Umbilical cord (tissue), 2 donors: ENCODE results near the gene REEP3. TPM values are rescaled to one million over a fixed set of nuclear protein-coding genes. Genes with fewer than 3 reads are reported as not detected.
A peak's percentile ranks its signal among the peaks of the same experiment; 100 is the strongest.
"Not testable (repeated sequence)": the region's sequence is repeated elsewhere in the genome, so short reads cannot be mapped to it uniquely, and the experiment has no call there.

Source experiments
- DNase-seq: peaks from one replicate; pipeline ENCODE4 v3.0.0-alpha.2; 2015; ENCODE audit warnings: low spot score
- total RNA-seq: library from RNA; depleted of rRNA; stranded (reverse); fragments of >200 nt; gene quantifications from one replicate; pipeline ENCODE4 v1.2.3, GENCODE V29; 2014; ENCODE audit warnings: low replicate concordance; ENCODE audit not compliant: insufficient read depth

REEP3 gene
- total RNA-seq, 1 donor from 2014 or later: 81.9 TPM

DNA sequence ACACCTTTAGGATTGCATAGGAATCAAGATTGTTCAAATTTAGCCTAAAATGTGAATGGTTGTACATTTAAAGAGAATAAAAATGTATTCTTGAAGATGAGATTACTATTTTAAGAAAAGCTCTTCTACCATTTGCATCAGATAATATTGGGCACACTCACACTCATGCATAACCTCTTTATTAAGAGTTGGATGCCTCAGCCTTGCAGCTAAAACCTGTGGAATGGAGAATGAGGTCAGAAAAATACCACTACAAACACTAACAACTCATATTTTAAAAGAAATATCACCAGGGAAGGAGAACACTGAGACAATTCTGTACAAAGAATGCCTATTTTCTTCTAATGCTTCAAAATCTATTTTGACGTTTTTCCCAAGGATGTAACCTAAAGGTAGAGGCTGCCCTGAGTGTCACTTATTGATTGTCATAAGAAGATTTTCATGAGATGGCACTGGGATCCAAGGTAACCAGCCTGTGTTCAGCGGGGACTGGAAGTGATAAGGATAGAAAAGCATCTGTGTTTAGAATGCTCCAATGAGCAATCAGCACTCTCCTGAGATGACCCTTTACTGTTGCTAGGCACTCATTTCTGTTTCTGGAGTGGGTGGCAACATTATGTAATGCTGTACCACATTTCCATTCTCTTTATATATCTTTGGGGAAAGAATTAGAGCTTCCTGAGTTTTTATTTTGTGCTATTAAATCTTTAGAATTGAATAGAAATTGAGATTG, 26.6 kb downstream of the REEP3 start:
- DNase-seq: no peak

DNA sequence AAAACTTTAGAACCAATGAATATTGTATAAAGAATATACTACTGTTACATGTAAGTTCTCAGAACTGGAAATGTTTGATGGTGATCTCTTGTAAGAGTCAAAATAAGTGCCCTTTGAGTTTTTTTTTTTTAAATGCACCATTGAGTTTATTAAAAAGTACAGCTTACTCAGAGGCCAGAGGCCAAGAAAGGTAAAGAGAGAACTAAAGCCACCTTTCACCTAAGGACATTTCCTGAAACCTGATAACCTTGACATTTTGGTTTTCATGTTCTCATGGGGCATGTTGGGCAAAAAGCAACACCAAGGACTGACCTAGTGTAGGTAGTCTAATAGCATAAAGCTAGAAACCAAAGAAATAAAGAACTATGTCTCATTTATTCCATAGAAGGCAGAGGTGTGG, 27.7 kb downstream of the REEP3 start:
- DNase-seq: no peak

DNA sequence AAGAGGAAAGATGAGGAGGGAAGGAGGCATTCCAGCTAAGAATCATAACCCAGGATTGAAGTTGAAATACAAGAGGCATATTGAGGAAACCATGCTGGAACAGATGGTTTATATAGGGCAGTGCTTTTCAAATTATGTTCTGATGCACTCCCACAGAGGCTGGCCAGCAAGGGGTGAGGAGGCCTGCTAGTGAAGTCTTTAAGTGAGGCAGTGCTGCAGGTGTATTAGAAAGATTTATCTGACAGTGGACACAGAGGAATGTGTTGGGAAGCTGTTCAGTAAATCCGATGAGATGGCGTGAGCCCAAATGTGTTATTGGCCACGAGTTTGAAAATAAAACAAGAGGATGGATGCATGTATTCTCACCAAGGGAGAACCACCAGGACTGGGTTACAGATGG, 28.6 kb downstream of the REEP3 start:
- no peak for DNase-seq

DNA sequence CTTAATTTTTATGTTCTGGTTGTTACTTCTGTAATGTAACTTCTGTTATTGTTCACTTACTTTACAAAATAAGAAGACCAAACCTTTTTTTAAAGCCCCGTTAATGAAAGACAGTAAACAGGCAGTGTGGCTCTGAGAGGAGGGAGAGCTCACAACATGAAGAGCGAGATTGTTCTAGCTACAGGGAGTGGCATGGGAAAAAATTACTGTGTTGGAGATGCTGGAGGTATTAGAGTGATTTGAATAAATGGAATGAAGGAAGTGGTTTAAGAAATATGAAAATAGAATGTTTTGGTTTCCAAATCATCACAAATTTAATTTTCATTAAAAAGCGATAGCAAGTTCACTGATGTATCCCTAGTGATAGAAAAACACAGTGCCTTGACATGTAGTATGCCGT, 31.8 kb downstream of the REEP3 start:
- DNase-seq: no peak

DNA sequence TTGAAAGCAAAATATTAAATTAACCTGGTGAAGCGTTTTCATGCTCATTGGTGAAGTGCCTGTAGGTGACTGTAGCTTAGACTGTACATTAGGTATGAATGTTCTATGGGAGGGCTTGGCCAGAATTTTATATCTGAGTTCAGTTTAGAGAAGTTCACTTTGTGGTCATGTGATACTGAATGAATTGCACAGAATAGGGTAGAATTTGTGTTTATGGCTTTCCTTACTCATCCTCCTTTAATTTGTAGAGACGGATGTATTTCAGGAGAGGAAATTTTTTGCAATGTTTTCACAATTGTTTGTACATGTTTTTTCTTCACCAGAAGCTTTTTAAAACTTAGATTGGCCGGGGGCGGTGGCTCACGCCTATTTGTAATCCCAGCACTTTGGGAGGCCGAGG, 32.3 kb downstream of the REEP3 start:
- DNase-seq: no peak

DNA sequence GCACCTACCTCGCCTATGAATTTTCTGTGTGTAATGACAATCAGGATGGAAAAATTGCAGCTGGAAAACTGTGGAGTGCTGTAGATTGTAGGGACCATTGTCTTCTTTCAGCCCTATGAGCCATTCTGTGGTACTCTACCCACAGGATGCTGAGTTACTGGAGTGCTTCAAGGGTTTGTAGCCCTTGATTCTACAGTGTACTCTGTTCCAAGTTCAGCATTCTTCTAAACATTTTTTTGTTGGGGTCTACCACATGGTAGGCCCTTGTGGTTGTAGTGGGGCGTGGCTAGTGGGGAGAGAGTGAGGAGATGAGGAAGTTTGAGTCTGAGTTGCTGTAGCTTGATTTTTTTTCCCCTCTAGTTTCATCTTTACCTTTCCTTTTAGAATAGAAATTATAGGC, 33.5 kb downstream of the REEP3 start:
- no peak for DNase-seq

DNA sequence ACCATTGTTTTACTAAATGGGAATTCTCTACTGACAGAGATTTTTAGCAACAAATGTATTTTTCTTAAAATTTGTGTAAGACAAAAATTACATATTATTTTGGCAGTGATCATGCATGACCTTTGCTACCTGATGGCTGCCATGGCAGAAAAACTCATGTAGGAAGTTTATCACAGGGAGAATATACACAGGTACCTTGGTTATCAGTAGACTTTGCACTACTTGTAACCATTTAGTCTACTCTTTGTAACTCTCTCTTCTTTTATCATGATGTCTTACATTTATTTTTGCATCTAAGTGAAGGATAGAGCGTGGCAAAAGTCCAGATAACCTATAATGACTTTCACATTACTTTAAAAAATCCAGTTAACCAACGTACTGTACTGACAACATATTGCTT, 34.1 kb downstream of the REEP3 start:
- no peak for DNase-seq

DNA sequence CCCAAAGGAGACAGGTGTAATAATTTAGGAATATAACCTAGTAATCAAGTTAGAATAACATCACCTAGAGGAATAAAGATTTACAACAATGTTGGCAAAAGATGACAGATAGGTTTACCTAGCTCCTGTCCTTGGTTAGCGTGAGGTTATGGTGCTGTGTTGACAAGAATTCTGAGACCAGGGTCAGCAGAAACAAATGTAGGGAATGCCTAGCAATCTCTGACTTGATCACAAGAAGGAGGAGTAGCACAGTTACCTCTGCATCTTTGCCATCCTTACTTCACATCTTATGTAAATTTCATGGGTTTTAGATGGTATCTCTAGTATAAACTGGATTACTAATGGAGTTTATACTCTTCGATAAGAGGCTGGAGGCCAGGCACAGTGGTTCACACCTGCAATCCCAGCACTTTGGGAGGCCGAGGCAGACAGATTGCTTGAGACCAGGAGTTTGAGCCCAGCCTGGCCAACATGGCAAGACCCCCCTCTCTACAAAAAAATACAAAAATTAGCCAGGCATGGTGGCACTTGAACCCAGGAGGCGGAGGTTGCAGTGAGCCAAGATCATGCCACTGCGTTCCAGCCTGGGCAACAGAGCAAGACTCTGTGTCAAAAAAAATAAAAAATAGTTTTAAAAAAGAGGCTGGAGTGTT, 37.1 kb downstream of the REEP3 start:
- DNase-seq: no peak

DNA sequence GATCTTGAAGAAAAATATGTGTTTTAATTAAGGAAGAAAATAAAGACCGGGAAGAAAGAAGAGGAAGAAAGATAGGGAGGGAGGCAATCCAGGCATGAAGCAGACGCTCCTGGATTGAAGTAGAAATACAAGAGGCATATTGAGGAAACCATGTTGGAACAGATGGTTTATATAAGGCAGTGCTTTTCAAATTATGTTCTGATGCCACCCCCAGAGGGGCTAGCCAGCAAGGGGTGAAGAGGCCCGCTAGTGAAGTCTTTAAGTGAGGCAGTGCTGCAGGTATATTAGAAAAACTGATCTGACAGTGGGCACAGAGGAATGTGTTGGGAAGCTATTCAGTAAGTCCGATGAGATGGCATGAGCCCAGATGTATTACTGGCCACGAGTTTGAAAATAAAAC, 40.1 kb downstream of the REEP3 start:
- DNase-seq: no peak

DNA sequence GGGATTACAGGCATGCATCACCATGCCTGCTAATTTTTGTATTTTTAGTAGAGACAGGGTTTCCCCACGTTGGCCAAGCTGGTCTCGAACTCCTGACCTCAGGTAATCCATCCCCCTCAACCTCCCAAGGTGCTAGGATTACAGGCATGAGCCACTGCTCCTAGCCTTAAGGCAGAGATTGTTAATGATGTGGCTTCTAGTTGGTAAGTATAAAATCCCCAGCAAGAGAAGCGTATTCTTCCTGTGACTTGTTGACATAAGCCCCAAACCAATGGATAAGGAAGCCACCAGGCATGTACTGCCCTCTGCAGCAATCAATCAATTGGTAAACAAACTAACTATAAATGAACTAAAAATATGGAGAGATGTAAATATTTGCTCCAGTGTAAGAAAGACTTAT, 41.2 kb downstream of the REEP3 start:
- no peak for DNase-seq

DNA sequence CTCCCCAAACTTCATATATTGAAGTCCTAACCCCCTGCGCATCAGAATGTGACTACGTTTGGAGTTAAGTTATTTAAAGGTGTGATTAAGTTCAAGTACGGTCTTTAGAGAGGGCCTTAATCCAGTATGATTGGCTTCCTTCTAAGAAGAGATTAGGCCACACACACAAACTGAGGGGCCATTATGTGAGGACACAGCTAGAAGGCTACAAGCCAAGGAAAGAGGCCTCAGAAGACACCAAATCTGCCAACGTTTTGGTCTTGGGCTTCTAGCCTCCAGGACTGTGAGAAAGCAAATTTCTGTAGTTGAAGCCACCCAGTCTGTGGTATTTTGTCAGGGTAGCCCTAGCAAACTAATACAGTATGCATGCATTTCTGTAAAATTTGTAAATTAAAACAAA, 41.7 kb downstream of the REEP3 start:
- DNase-seq: no peak

DNA sequence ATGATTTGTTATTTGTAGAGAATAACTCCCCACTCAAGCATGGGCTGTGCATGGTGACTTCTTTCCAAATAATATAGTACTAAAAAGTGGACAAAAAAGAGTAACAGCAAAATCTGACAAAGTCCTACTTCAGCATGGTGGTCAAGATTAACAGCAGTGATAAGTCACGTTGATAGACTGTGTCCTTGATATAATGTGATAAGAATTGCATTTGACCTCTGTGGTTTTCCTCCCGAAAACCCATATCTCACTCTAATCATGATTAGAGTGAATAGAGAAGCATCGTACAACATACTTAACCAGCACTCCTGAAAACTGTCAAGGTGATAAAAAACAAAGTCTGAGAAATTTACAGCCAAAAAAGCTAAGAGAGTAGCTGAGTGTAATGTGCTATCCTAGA, 42.4 kb downstream of the REEP3 start:
- DNase-seq: no peak

DNA sequence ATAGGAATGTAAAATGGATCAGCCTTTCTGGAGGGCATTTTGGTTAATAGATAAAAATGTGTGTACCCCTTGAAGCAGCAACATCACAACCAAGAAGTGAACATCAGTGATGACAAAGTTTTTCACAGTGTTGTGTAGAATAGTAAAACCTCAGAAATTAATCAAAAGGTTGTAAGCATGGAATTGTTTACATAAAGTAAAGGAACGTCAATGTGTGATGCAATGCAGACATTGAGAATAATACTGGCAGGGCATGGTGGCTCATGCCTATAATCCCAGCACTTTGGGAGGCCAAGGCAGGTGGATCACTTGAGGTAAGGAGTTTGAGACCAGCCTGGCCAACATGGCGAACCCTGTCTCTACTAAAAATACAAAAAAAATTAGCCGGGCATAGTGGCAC, 43.5 kb downstream of the REEP3 start:
- DNase-seq: not testable (repeated sequence)

DNA sequence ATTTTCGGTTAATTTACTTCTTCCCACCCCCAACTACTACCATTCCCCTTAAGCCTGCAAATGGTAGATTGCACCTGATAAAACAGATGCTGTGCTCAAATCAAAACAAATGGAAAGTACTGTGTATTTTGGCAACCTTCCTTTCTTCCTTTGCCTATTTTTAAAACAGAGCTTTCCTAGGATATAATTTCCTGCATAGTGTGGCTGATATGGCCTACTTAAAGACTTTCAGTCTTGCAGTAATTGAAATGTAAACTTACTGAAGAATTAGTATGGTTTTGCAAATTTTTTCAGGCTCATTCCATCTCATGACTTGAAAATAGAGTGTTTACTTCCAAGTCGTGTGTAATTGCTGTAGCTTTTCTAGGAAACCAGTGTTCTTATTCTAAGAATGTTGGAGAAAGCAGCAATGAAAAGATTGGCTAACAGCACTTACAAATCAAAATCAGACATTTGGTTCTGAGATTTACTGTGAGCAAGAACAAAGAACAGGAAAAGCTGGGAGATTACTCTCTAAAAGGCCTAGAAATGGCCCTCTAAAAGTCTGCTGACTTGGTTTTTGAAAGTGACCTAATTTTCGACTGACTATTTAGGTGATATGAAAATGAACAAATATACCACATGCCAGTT, 52.0 kb downstream of the REEP3 start:
- peak; percentile 81 for DNase-seq

DNA sequence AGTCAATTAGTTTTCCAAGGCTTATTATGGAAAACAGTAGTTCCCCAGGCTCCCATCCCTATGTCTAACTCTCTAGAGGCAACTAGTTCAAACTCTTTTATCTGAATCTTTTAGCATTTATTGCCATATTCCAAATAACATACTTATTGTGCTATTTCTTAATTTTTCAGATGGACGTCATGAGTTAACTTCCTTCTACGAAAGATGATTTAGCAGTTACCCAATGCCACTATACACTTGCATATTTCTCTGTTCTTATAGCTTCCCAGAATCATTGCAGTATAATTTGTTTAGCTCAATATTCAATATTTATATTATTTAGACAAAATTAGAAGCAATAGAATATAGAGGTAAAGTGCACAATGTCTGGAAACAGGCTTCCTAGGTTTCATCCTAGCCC, 52.8 kb downstream of the REEP3 start:
- no peak for DNase-seq

DNA sequence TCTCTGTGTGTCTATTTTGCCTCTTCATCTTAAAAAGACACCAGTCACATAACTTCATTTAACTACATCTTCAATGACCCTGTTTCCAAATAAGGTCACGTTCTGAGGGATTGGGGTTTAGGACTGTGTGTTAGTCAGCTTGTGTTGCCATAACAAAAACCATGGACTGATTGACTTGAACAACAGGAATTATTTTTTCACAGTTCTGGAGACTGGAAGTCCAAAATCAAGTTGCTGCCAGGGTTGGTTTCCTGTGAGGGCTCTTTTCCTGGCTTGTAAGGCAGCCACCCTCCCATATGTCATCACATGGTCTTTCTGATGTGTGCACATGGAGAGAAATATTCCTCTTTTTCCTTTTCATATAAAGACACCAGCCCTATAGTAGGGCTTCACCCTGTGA, 55.3 kb downstream of the REEP3 start:
- no peak for DNase-seq

DNA sequence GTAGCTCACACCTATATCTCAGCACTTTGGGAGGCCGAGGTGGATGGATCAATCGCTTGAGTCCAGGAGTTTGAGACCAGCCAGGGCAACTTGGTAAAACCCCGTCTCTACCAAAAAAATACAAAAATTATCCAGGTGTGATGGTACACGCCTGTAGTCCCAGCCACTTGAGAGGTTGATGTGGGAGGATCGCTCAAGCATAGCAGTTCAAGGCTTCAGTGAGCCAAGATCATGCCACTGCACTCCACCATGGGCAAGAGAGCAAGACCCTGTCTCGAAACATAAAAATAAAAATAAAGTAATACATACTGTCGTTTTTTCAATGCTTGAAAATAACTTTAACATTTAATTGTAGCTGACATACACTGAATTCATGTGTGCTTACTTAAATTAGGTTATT, 57.3 kb downstream of the REEP3 start:
- DNase-seq: no peak

DNA sequence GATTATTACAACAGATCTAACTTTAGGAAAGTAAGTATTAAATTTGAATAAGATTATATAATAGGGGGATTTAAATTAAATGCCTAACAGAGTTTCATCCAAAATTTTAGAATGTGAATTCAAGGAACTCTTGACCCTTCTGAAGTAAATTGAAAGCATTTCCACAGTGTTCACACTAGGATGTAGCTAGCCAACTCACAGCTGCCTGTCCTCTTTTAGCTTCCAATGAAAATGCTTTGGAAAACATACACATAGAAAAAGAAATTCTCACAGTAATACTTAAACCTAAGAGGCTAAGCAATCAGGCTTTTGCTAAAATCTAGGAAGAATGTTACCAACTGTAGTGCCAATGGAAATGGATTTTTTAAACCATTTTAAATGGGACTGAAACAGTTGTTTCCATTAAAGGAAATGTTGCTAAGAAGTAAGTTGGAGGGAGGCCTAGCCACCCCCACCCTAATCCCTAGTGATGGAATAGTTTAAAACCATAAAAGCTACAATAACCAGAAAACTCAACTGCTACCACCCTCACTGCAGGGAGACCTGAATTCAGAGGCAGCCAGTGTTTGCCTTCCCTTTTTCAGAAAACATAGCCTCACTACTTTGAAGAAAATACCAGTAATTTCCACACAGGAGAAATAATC, 58.3 kb downstream of the REEP3 start:
- DNase-seq: peak; percentile 72

DNA sequence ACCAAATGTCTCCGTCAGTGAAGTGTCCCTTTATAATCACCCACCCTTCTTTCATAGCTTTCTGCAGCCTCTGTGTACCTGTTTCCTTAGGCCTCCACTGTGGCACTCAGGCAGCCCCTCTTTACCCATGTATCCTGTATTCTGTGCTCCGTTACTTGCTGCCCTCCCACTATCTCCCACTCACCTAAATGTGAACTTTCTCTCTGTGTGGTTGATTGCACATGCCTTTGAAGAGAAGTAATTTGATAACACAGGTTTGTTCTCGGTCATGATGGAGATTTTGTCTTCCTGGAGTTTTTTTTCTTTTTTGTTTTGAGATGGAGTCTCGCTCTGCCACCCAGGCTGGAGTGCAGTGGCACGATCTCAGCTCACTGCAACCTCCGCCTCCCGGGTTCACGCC, 61.5 kb downstream of the REEP3 start:
- DNase-seq: no peak

DNA sequence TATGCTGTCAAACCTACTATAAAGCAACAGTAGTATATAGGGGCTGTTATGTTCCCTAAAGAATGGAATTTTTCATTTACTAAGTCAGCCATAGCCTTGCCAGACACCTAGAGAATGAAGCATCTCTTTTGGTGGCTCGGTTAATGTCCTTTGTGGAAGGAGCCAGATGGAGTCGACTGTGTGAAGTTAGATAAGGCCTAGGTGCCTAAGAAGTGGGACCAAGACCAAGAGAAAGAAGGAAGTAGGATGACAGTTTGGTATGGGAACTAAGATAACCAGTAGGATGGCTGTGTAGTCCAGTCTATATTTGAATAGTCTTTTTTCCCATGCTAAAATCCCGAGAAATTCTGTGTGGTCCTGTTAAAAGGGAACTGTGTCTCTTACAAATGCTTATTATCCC, 62.2 kb downstream of the REEP3 start:
- no peak for DNase-seq

DNA sequence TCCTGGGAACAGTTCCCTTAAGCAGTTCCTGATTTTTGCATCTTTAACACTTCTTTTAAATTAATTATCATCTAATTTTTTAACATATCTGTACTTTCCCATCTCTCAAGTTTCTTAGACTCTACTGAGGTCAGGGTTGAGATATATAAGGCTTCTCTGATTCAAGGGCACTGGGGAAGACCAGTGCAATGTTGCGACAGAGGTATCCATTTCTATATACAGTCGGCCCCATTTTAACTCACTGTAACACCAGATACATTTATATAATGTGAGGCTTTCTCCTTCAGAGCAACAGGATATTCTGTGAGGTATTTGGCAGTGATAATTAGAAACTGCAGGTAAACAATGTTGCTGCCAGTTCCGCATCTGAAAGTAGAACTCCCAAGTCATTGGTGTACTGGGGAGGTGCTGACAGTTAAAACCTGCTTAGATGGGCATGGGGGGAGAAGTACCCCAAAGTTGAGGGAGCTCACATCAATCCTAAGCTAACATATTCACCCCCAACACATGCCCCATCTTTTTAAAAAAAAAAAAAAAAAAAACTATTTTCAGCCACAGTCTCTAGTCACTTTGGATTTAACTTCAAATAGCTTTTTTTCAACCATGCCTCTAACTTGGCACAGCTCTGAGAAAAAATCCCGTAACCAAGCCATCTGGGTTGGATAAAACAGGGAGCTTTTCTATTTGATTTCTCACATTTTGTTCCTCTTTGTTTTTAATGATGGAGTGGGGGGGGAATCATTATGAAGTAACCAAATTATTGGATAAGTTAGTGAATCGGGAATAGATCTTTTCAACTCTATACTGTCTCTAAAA, 62.9 kb downstream of the REEP3 start:
- peak; percentile 62 for DNase-seq

DNA sequence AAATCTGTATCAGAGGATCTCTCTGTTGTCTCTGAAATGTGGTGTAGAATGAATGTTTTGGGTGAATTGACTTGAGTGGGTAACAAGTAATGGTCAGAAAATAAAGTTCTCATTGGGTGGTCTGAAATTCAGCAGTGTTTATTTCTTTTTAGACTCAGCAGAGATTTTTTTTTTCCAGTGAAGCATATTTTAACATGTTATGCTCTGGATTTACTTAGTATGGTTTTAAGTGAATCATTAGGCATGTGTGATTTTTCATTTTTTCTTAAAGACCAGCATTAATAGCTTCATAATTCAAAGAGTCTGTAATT, 63.5 kb downstream of the REEP3 start:
- DNase-seq: no peak
